Prostate gland (tissue), 2 donors: ENCODE measurements around the gene FBXW7. TPM values are rescaled to one million over a fixed set of nuclear protein-coding genes. Genes with fewer than 3 reads are reported as not detected.

Experiments
- DNase-seq: peaks from one replicate; pipeline ENCODE4 v3.0.0-alpha.2; 2019; ENCODE audit warnings: low spot score
- H3K27ac ChIP-seq, 2 donors: fragments of 200-600 bp; sonication (generic); 2 replicates each; pipeline ENCODE4 v1.5.1; 2017 to 2019
- H3K27me3 ChIP-seq: fragments of 200-600 bp; sonication (generic); replicated peaks from 2 replicates; pipeline ENCODE4 v1.5.1; 2019; ENCODE audit not compliant: insufficient read depth
- H3K36me3 ChIP-seq, 2 donors: fragments of 200-600 bp; sonication (generic); 1 replicate in 1 of 2; 2 replicates in 1 of 2; pipeline versions ENCODE4 v1.5.1 to v1.8.1; 2017 to 2019
- H3K4me1 ChIP-seq: fragments of 200-600 bp; sonication (generic); replicated peaks from 2 replicates; pipeline ENCODE4 v1.5.1; 2019
- H3K4me3 ChIP-seq, 2 donors: fragments of 200-600 bp; sonication (generic); 2 replicates each; pipeline ENCODE4 v1.5.1; 2017 to 2019
- H3K9me3 ChIP-seq: fragments of 200-600 bp; sonication (generic); 2 replicates; pipeline ENCODE4 v1.5.1; 2017
- POLR2A ChIP-seq: fragments of 450-650 bp; IDR thresholded peaks from one replicate; pipeline ENCODE4 v1.6.1; 2016; ENCODE audit warnings: antibody characterized with exemption, mild to moderate bottlenecking
- POLR2AphosphoS5 ChIP-seq: sonication (generic); formaldehyde crosslinking; IDR thresholded peaks from one replicate; pipeline ENCODE4 v1.6.1; 2017; ENCODE audit warnings: antibody characterized with exemption
- WGBS: methylation state at CpG from one replicate; pipeline ENCODE4 v1.1.5; 2018; 5-methylcytosine and 5-hydroxymethylcytosine counted together
- intact Hi-C: fragments of 100-400 bp; cut with DNase I; formaldehyde crosslinking; loops from one replicate; pipeline ENCODE4 v1.14.2; 2022
- total RNA-seq, 2 donors: library from RNA; depleted of rRNA; stranded (reverse); fragments of >200 nt; gene quantifications; one replicate each; pipeline ENCODE4 v1.1.0, GENCODE V29; 2016
- TF ChIP-seq, protein P1 (sequence below), 4 experiments: fragments of 200-600 bp in 2 of 4; fragments of 450-650 bp in 2 of 4; sonication (generic) in 2 of 4; IDR thresholded peaks; 1 replicate in 3 of 4; 2 replicates in 1 of 4; pipeline ENCODE4 v1.5.1; 2016 to 2019; ENCODE audit warnings: antibody characterized with exemption in 4 of 4, mild to moderate bottlenecking in 2 of 4, moderate library complexity in 2 of 4

Gene FBXW7
- total RNA-seq, 2 donors from 2014 or later, result 21.8 to 24.9 TPM

DNA sequence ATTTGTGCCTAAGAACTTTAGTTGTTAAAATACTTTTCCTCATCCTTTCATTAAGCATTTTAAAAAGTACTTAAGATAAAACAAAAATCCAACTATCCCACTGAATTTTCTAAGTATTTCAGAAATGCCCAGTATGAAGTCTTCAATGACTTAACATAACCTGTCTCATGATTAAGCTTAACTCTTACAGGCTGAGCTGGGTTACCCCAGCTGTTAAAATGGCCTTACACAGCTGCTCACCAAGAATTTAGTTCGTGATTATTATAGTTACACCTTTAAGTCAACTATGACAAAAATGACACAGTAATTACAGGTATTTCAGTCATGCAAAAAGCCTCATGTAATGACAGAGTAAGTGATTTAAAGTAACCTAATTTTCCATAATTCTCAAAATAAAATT lies 145.7 kb downstream of the FBXW7 start:
- intact Hi-C loops, result no loop called here
- Histone ChIP-seq H3K27me3 (no peaks in the 10 kb centered on the region), H3K4me3 (no peak overlapping the region), H3K9me3 (no peaks in the 10 kb centered on the region), H3K27ac (no peak overlapping the region), H3K36me3 (no peaks in the 10 kb centered on the region), H3K4me1 (no peaks in the 10 kb centered on the region)
- WGBS, result 88% methylated on average over 1 of the region's 1 CpG
- TF ChIP-seq POLR2A, result no peak
- TF ChIP-seq POLR2AphosphoS5, result no peak
- no peak for DNase-seq

DNA sequence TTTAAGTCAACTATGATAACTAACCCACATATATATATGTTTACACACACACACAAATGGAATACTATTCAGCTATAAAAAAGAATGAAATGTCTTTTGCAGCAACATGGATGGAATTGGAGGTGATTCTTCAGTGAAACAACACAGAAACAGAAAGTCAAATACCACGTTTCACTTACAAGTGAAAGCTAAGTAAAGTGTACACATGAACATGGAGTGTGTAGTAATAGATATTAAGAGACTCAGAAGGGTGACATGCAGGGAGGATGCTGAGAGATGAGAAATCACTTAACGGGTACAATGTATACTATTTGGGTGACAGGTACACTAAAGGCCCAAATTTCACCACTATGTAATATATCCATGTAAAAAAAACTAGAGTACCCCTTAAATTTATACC lies 146.5 kb downstream of the FBXW7 start:
- Histone ChIP-seq H3K27me3 (no peaks in the 10 kb centered on the region), H3K4me1 (no peaks in the 10 kb centered on the region), H3K9me3 (no peaks in the 10 kb centered on the region), H3K36me3 (no peaks in the 10 kb centered on the region), H3K4me3 (no peak overlapping the region), H3K27ac (no peak overlapping the region)
- TF ChIP-seq POLR2AphosphoS5, result no peak
- TF ChIP-seq, protein P1, sequence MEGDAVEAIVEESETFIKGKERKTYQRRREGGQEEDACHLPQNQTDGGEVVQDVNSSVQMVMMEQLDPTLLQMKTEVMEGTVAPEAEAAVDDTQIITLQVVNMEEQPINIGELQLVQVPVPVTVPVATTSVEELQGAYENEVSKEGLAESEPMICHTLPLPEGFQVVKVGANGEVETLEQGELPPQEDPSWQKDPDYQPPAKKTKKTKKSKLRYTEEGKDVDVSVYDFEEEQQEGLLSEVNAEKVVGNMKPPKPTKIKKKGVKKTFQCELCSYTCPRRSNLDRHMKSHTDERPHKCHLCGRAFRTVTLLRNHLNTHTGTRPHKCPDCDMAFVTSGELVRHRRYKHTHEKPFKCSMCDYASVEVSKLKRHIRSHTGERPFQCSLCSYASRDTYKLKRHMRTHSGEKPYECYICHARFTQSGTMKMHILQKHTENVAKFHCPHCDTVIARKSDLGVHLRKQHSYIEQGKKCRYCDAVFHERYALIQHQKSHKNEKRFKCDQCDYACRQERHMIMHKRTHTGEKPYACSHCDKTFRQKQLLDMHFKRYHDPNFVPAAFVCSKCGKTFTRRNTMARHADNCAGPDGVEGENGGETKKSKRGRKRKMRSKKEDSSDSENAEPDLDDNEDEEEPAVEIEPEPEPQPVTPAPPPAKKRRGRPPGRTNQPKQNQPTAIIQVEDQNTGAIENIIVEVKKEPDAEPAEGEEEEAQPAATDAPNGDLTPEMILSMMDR (IDR thresholded peaks at IDR 0.05), result no peak
- no peak for TF ChIP-seq POLR2A
- intact Hi-C loops, result no loop called here
- 98% methylated on average over 2 of the region's 2 CpGs for WGBS
- no peak for DNase-seq

DNA sequence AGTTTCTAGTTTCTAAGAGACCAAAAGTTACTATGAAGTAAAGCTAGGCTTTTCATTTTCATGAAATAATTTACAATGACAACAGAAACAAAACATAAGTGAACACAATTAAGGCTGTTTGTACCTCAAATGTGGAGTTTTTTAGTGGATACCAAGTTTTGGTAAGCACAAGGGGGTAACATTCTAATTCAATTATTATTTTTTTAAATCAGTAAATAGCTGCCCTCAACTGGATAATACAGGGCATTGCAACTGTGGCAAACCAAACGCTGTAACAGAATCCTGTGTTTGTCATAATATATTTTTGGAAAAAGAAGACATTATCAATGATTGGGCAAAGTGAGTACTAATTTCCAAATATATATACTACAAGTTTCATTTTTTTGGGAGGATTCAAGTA lies 150.3 kb downstream of the FBXW7 start:
- Histone ChIP-seq H3K27me3 (no peaks in the 10 kb centered on the region), H3K36me3 (no peaks in the 10 kb centered on the region), H3K9me3 (no peaks in the 10 kb centered on the region), H3K27ac (no peak overlapping the region), H3K4me3 (no peak overlapping the region), H3K4me1 (no peaks in the 10 kb centered on the region)
- no peak for DNase-seq
- intact Hi-C loops, result no loop called here
- TF ChIP-seq, protein P1 (IDR thresholded peaks at IDR 0.05), result peak in 3 of 4 experiments; percentile 25 to 51 (median 45)
- TF ChIP-seq POLR2AphosphoS5, result no peak
- 15% methylated on average over 1 of the region's 1 CpG for WGBS

- Histone ChIP-seq H3K4me3 (no peak overlapping the region), H3K4me1 (no peaks in the 10 kb centered on the region), H3K27me3 (no peaks in the 10 kb centered on the region), H3K9me3 (no peaks in the 10 kb centered on the region), H3K36me3 (no peaks in the 10 kb centered on the region), H3K27ac (no peak overlapping the region)
- no peak for DNase-seq
- TF ChIP-seq POLR2AphosphoS5, result no peak
- TF ChIP-seq, protein P1 (IDR thresholded peaks at IDR 0.05), result no peak
- TF ChIP-seq POLR2A, result no peak
- intact Hi-C loops, result no loop called here
- WGBS, result 76% methylated on average over 4 of the region's 4 CpGs
These were observed 153.7 kb downstream of the FBXW7 start for GRCh38 chr4:152382057-152382785.

- DNase-seq, result no peak
- H3K4me3 ChIP-seq, result no peak overlapping the region
- H3K9me3 ChIP-seq, result no peaks in the 10 kb centered on the region
- H3K27ac ChIP-seq, result no peak overlapping the region
- TF ChIP-seq POLR2AphosphoS5, result no peak
- TF ChIP-seq POLR2A, result no peak
- TF ChIP-seq, protein P1 (IDR thresholded peaks at IDR 0.05), result no peak
- WGBS, result 83% methylated on average over 2 of the region's 2 CpGs
- H3K4me1 ChIP-seq, result no peaks in the 10 kb centered on the region
- no peaks in the 10 kb centered on the region for H3K27me3 ChIP-seq
- intact Hi-C loops, result no loop called here
- H3K36me3 ChIP-seq, result no peaks in the 10 kb centered on the region
These were observed 155.0 kb downstream of the FBXW7 start for GRCh38 chr4:152380919-152381318.
